Caco-2 (cell line): ENCODE data around the gene PLEKHG4. TPM values are rescaled to one million over a fixed set of nuclear protein-coding genes. Genes with fewer than 3 reads are reported as not detected.

ENCODE experiments used
- BruUV-seq: library from RNA; stranded (reverse); fragments of 400-500 nt; replicated peaks from 2 replicates; lab custom pipeline; 2021; lab: Mats Ljungman, UMichigan
- CTCF ChIA-PET: fragments of 300-600 bp; sonication (Branson Sonifier 250); formaldehyde crosslinking; loops from one replicate; lab custom pipeline; 2022; ENCODE audit warnings: antibody characterized with exemption; lab: Charles Lee
- POLR2A ChIA-PET: fragments of 300-600 bp; sonication (Branson Sonifier 250); formaldehyde crosslinking; loops from one replicate; lab custom pipeline; 2022; ENCODE audit warnings: antibody characterized with exemption; lab: Charles Lee
- DNase-seq, 2 experiments: peaks; one replicate each; pipeline versions ENCODE4 v3.0.0 to v3.0.0-alpha.2; 2020 to 2022
- H3K27me3 ChIP-seq: replicated peaks from 2 replicates; pipeline ENCODE4 v1.6.0; 2011; ENCODE audit warnings: low read length; ENCODE audit not compliant: control insufficient read depth, insufficient read depth
- H3K36me3 ChIP-seq: 2 replicates; pipeline ENCODE4 v1.5.1; 2011; ENCODE audit warnings: low read length; ENCODE audit not compliant: control insufficient read depth, insufficient read depth
- H3K4me1 ChIP-seq: fragments of 250-450 bp; sonication (Bioruptor Pico); 2 replicates; pipeline ENCODE4 v1.5.1; 2020; ENCODE audit warnings: mild to moderate bottlenecking
- H3K4me3 ChIP-seq: 2 replicates; pipeline ENCODE4 v1.5.1; 2011; ENCODE audit warnings: low read depth, mild to moderate bottlenecking, control low read depth, low read length
- H3K9me3 ChIP-seq: fragments of 250-450 bp; sonication (Bioruptor Pico); 2 replicates; pipeline ENCODE4 v1.5.1; 2020; ENCODE audit warnings: mild to moderate bottlenecking, moderate library complexity
- H3K27ac Mint-ChIP-seq: one replicate; pipeline ENCODE4 v1.8.0; 2022; ENCODE audit warnings: mixed read lengths; ENCODE audit not compliant: unreplicated experiment
- H3K27me3 Mint-ChIP-seq: one replicate; pipeline ENCODE4 v1.8.0; 2022; ENCODE audit warnings: mixed read lengths; ENCODE audit not compliant: insufficient read depth, unreplicated experiment
- H3K36me3 Mint-ChIP-seq: one replicate; pipeline ENCODE4 v1.8.0; 2022; ENCODE audit warnings: mild to moderate bottlenecking, mixed read lengths; ENCODE audit not compliant: insufficient read depth, unreplicated experiment
- H3K4me1 Mint-ChIP-seq: one replicate; pipeline ENCODE4 v1.8.0; 2022; ENCODE audit warnings: low read depth, mixed read lengths; ENCODE audit not compliant: unreplicated experiment
- H3K4me3 Mint-ChIP-seq: one replicate; pipeline ENCODE4 v1.8.0; 2022; ENCODE audit warnings: mild to moderate bottlenecking, moderate library complexity, mixed read lengths; ENCODE audit not compliant: unreplicated experiment
- H3K9me3 Mint-ChIP-seq: one replicate; pipeline ENCODE4 v1.8.0; 2022; ENCODE audit warnings: mixed read lengths; ENCODE audit not compliant: unreplicated experiment
- intact Hi-C: fragments of 100-400 bp; cut with micrococcal nuclease; formaldehyde crosslinking; loops from one replicate; pipeline ENCODE4 v1.10.0; 2022; ENCODE audit not compliant: unreplicated experiment
- total RNA-seq: library from RNA; stranded (reverse); gene quantifications from 2 replicates; pipeline ENCODE4 v1.2.3, GENCODE V29; 2022
- TF ChIP-seq, protein P1 (sequence below), 2 experiments: fragments of 200-600 bp in 1 of 2; IDR thresholded peaks; 1 replicate in 1 of 2; 2 replicates in 1 of 2; pipeline versions ENCODE4 v1.5.1 to v1.8.0; 2011 to 2022; ENCODE audit warnings: antibody characterized with exemption in 1 of 2, control low read depth in 1 of 2, inconsistent platforms in 1 of 2, low read depth in 1 of 2, low read length in 1 of 2, mild to moderate bottlenecking in 1 of 2, moderate library complexity in 1 of 2; ENCODE audit not compliant: insufficient read depth in 1 of 2, severe bottlenecking in 1 of 2, unreplicated experiment in 1 of 2

The PLEKHG4 gene
- total RNA-seq, 1 experiment from 2014 or later, result 91.0 TPM

DNA sequence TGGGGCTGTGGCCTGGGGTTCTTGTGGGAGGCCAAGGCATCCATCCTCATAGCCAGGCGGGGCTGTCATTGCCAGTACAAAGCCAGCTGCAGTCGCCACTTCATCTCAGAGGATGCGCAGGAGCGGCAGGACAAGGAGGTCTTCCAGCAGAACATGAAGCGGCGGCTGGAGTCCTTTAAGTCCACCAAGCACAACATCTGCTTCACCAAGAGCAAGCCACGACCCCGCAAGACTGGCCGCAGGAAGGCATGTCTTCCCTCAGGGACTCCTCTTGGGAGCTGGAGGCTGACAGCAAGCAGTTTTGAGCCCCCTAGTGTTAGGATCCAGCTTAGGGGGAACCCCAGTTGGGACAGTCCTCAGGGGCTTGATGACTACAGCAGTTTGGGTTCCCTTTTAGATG is 15.1 kb upstream of the PLEKHG4 start:
- Histone ChIP-seq H3K27me3 (no peaks in the 10 kb centered on the region), H3K9me3 (no peaks in the 10 kb centered on the region), H3K36me3 (no peaks in the 10 kb centered on the region), H3K4me3 (no peak overlapping the region), H3K4me1 (peaks cover 13% of the 10 kb centered on the region)
- POLR2A ChIA-PET, result no interaction called here
- CTCF ChIA-PET, result interaction anchor here (0.6 to 1.4 kb wide), 5 partner anchors 8 to 198 kb away, joined by 3 to 12 read pairs (median 4); partner anchors contain the start of genes FHOD1 and TMEM208
- H3K9me3 Mint-ChIP-seq, result no peaks in the 10 kb centered on the region
- DNase-seq, result no peak
- BruUV-seq, result no TSS peak
- TF ChIP-seq, protein P1, sequence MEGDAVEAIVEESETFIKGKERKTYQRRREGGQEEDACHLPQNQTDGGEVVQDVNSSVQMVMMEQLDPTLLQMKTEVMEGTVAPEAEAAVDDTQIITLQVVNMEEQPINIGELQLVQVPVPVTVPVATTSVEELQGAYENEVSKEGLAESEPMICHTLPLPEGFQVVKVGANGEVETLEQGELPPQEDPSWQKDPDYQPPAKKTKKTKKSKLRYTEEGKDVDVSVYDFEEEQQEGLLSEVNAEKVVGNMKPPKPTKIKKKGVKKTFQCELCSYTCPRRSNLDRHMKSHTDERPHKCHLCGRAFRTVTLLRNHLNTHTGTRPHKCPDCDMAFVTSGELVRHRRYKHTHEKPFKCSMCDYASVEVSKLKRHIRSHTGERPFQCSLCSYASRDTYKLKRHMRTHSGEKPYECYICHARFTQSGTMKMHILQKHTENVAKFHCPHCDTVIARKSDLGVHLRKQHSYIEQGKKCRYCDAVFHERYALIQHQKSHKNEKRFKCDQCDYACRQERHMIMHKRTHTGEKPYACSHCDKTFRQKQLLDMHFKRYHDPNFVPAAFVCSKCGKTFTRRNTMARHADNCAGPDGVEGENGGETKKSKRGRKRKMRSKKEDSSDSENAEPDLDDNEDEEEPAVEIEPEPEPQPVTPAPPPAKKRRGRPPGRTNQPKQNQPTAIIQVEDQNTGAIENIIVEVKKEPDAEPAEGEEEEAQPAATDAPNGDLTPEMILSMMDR (IDR thresholded peaks at IDR 0.05; ENCODE audit: insufficient read depth in 1 of 2, low read depth in 1 of 2, low read length in 1 of 2, severe bottlenecking in 1 of 2, unreplicated experiment in 1 of 2), result peak in 1 of 2 experiments; percentile 27
- H3K4me1 Mint-ChIP-seq, result peaks cover 9% of the 10 kb centered on the region
- intact Hi-C loops, result no loop called here
- no peaks in the 10 kb centered on the region for H3K27me3 Mint-ChIP-seq
- H3K27ac Mint-ChIP-seq, result no peak overlapping the region
- H3K36me3 Mint-ChIP-seq, result no peaks in the 10 kb centered on the region
- no peak overlapping the region for H3K4me3 Mint-ChIP-seq

DNA sequence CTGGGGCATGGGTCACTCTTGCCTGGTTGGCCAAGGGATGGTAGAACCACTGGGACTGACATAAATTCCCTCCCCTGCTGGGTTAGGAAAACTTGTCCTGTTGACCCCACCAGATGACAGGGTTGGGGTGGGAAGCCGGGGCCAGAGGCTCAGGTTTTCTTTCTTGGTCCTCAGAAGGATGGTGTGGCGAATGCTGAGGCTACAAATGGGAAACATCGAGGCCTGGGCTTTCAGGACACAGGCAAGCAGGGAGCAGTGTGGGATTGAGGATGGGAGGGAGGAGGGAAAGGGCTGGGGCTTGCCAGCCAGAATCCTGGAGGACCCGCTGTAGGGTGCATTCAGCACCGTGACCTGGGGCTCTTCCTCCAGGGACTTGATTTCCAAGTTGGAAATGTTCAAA is 14.5 kb upstream of the PLEKHG4 start:
- no peaks in the 10 kb centered on the region for H3K27me3 Mint-ChIP-seq
- H3K4me1 Mint-ChIP-seq, result peaks cover 9% of the 10 kb centered on the region
- H3K9me3 Mint-ChIP-seq, result no peaks in the 10 kb centered on the region
- POLR2A ChIA-PET, result no interaction called here
- H3K27ac Mint-ChIP-seq, result no peak overlapping the region
- BruUV-seq, result no TSS peak
- Histone ChIP-seq H3K4me1 (peaks cover 15% of the 10 kb centered on the region), H3K27me3 (no peaks in the 10 kb centered on the region), H3K4me3 (no peak overlapping the region), H3K36me3 (no peaks in the 10 kb centered on the region), H3K9me3 (no peaks in the 10 kb centered on the region)
- H3K4me3 Mint-ChIP-seq, result no peak overlapping the region
- DNase-seq, result no peak
- TF ChIP-seq, protein P1 (IDR thresholded peaks at IDR 0.05; ENCODE audit: insufficient read depth in 1 of 2, low read depth in 1 of 2, low read length in 1 of 2, severe bottlenecking in 1 of 2, unreplicated experiment in 1 of 2), result no peak
- CTCF ChIA-PET, result interaction anchor here (0.6 to 1.4 kb wide), 4 partner anchors 8 to 38 kb away, joined by 3 to 12 read pairs (median 5); partner anchors contain the start of genes FHOD1 and TMEM208
- H3K36me3 Mint-ChIP-seq, result no peaks in the 10 kb centered on the region
- intact Hi-C loops, result no loop called here

DNA sequence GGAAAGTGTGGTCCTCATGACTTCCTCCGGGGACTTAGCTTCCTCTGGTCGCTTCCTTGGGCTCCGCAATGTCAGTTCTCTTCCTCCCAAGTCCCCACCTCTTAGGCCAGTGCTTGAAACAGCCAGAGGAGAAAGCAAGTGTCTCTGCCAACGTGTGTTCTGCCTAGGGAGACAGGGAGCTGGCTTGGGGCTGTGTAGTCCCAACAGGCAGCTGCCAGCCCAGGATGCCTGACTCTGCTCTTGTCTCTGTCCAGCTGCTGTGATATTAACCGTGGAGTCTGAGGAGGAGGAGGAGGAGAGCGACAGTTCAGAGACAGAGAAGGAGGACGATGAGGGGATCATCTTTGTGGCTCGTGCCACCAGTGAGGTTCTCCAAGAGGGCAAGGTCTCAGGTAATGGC is 13.5 kb upstream of the PLEKHG4 start:
- H3K4me3 ChIP-seq, result no peak overlapping the region
- Mint-ChIP-seq H3K27me3 (no peaks in the 10 kb centered on the region), H3K27ac (no peak overlapping the region), H3K36me3 (no peaks in the 10 kb centered on the region), H3K4me3 (no peak overlapping the region), H3K9me3 (no peaks in the 10 kb centered on the region), H3K4me1 (peaks cover 9% of the 10 kb centered on the region)
- TF ChIP-seq, protein P1 (IDR thresholded peaks at IDR 0.05; ENCODE audit: insufficient read depth in 1 of 2, low read depth in 1 of 2, low read length in 1 of 2, severe bottlenecking in 1 of 2, unreplicated experiment in 1 of 2), result no peak
- POLR2A ChIA-PET, result no interaction called here
- H3K27me3 ChIP-seq, result no peaks in the 10 kb centered on the region
- no peaks in the 10 kb centered on the region for H3K9me3 ChIP-seq
- BruUV-seq, result no TSS peak
- intact Hi-C loops, result no loop called here
- H3K36me3 ChIP-seq, result no peaks in the 10 kb centered on the region
- peaks cover 15% of the 10 kb centered on the region for H3K4me1 ChIP-seq
- no peak for DNase-seq
- CTCF ChIA-PET, result interaction anchor here (0.7 kb wide), 1 partner anchor 73 kb away, joined by 3 read pairs; no protein-coding TSS in a partner anchor
